K562 (cell line): ENCODE measurements around the gene XPOT. TPM values are rescaled to one million over a fixed set of nuclear protein-coding genes. Genes with fewer than 3 reads are reported as not detected.

Experiments
- MGA ChIP-seq: fragments of 450-650 bp; IDR thresholded peaks from 2 replicates; pipeline ENCODE4 v1.6.1; 2016; ENCODE audit warnings: mild to moderate bottlenecking, moderate library complexity
- polyA plus RNA-seq, 8 experiments: library from polyadenylated mRNA; depleted of rRNA in 4 of 8; stranded (reverse) in 5 of 8; unstranded in 3 of 8; fragments of >200 nt; fragmentation: Nextera tagmentation in 2 of 8; fragmentation: Illumina TruSeq in 1 of 8; extraction: Ambion mirVana in 2 of 8; extraction: Trizol in 1 of 8; gene quantifications; 2 replicates each; pipeline versions ENCODE4 v1.2.1 to v1.2.3, GENCODE V29; 2011 to 2014; ENCODE audit warnings: inconsistent platforms in 1 of 8, missing spikeins in 1 of 8
- total RNA-seq, 7 experiments: library from RNA; depleted of rRNA in 6 of 7; stranded (reverse); fragments of >200 nt in 6 of 7; fragmentation: Illumina TruSeq in 2 of 7; extraction: Trizol in 2 of 7; gene quantifications; 2 replicates each; pipeline versions ENCODE4 v1.2.1 to v1.2.3, GENCODE V29; 2011 to 2021; ENCODE audit warnings: low replicate concordance in 1 of 7

XPOT gene
- total and polyA plus RNA-seq, 9 of the 15 experiments (the other 6 are each of a cell fraction or from before 2014, with no cell fraction given) = 26.2 to 192 (median 102) TPM

GRCh38 chr12:64450711-64451486, 46.7 kb downstream of the XPOT start (continued):
- TF ChIP-seq MGA = no peak
